B cell (primary cell): Measurements from ENCODE around the gene TBXAS1. TPM values are rescaled to one million over a fixed set of nuclear protein-coding genes. Genes with fewer than 3 reads are reported as not detected.

Experiments
- ATAC-seq: fragments of 200-7000 bp; cut with Tn5 transposase; one replicate; pipeline ENCODE4 v1.10.0; 2021; ENCODE audit warnings: low read depth, mild to moderate bottlenecking, moderate number of reproducible peaks, moderate library complexity
- CTCF ChIA-PET: fragments of 350-600 bp; sonication (Branson Sonifier 250); formaldehyde crosslinking; loops from one replicate; lab custom pipeline; 2021; ENCODE audit warnings: antibody characterized with exemption, inconsistent platforms; lab: Charles Lee
- POLR2A ChIA-PET: fragments of 350-600 bp; sonication (Branson Sonifier 250); formaldehyde crosslinking; loops from one replicate; lab custom pipeline; 2021; ENCODE audit warnings: antibody characterized with exemption; lab: Charles Lee
- DNase-seq: peaks from one replicate; pipeline ENCODE4 v3.0.0; 2013
- H2AFZ ChIP-seq: 2 replicates; pipeline ENCODE4 v1.6.1; 2012; ENCODE audit warnings: mild to moderate bottlenecking, low read depth, low read length; ENCODE audit not compliant: insufficient read depth, poor library complexity, severe bottlenecking
- H3K27ac ChIP-seq, 2 donors: 1 replicate in 1 of 2; 2 replicates in 1 of 2; pipeline ENCODE4 v1.5.1; 2012 to 2013; ENCODE audit warnings: low read length in 2 of 2, mild to moderate bottlenecking in 2 of 2, moderate library complexity in 1 of 2
- H3K27me3 ChIP-seq, 4 experiments: fragments of 200-600 bp in 1 of 4; sonication (generic) in 1 of 4; replicated peaks in 1 of 4; 1 replicate in 2 of 4; 2 replicates in 2 of 4; pipeline versions ENCODE4 v1.6.1 to v1.7.0; 2013 to 2016; ENCODE audit warnings: low read length in 3 of 4, mild to moderate bottlenecking in 2 of 4, mixed read lengths in 1 of 4, moderate library complexity in 1 of 4; ENCODE audit not compliant: insufficient read depth in 4 of 4, control insufficient read depth in 3 of 4; ENCODE audit errors: control extremely low read depth in 1 of 4
- H3K36me3 ChIP-seq, 2 experiments: replicated peaks in 1 of 2; 1 replicate in 1 of 2; 2 replicates in 1 of 2; pipeline versions ENCODE4 v1.6.1 to v1.7.1; 2013; ENCODE audit warnings: low read length in 1 of 2; ENCODE audit not compliant: insufficient read depth in 2 of 2, control insufficient read depth in 1 of 2; ENCODE audit errors: control extremely low read depth in 1 of 2, extremely low read depth in 1 of 2
- H3K4me1 ChIP-seq, 2 donors: fragments of 200-600 bp in 1 of 2; sonication (generic) in 1 of 2; 1 replicate in 1 of 2; 2 replicates in 1 of 2; pipeline versions ENCODE4 v1.5.1 to v1.6.1; 2013 to 2017; ENCODE audit warnings: low read length in 2 of 2; ENCODE audit not compliant: control insufficient read depth in 2 of 2, insufficient read depth in 2 of 2
- H3K4me2 ChIP-seq: replicated peaks from 2 replicates; pipeline ENCODE3; 2012; ENCODE audit warnings: mild to moderate bottlenecking, low read depth, low read length; ENCODE audit not compliant: poor library complexity, severe bottlenecking
- H3K4me3 ChIP-seq, 5 experiments: fragments of 200-600 bp in 1 of 5; sonication (generic) in 1 of 5; 1 replicate in 3 of 5; 2 replicates in 2 of 5; pipeline versions ENCODE4 v1.5.1 to v1.7.0; 2011 to 2016; ENCODE audit warnings: low read length in 4 of 5, mild to moderate bottlenecking in 4 of 5, low read depth in 2 of 5, control low read depth in 1 of 5, moderate library complexity in 1 of 5; ENCODE audit not compliant: insufficient read depth in 1 of 5; ENCODE audit errors: control extremely low read depth in 1 of 5, extremely low read depth in 1 of 5
- H3K79me2 ChIP-seq: fragments of 200-600 bp; sonication (generic); one replicate; pipeline ENCODE4 v1.6.0; 2016; ENCODE audit warnings: low read length; ENCODE audit not compliant: control insufficient read depth, insufficient read depth
- H3K9ac ChIP-seq: fragments of 200-600 bp; sonication (generic); 2 replicates; pipeline ENCODE4 v1.6.1; 2017; ENCODE audit warnings: mild to moderate bottlenecking, low read length, moderate library complexity
- H3K9me3 ChIP-seq, 3 donors: one replicate each; pipeline versions ENCODE4 v1.6.1 to v1.7.1; 2013; ENCODE audit warnings: low read length in 2 of 3; ENCODE audit not compliant: control insufficient read depth in 2 of 3, insufficient read depth in 1 of 3; ENCODE audit errors: control extremely low read depth in 1 of 3
- H4K20me1 ChIP-seq: 2 replicates; pipeline ENCODE4 v1.6.0; 2012; ENCODE audit warnings: mild to moderate bottlenecking, low read length; ENCODE audit not compliant: insufficient read depth, control insufficient read depth, poor library complexity, severe bottlenecking
- H3K27ac Mint-ChIP-seq: one replicate; pipeline ENCODE4 v1.8.0; 2021; ENCODE audit warnings: mixed read lengths
- H3K27me3 Mint-ChIP-seq: one replicate; pipeline ENCODE4 v1.8.0; 2021; ENCODE audit warnings: mixed read lengths
- H3K4me1 Mint-ChIP-seq: one replicate; pipeline ENCODE4 v1.8.0; 2021; ENCODE audit warnings: mixed read lengths
- H3K4me3 Mint-ChIP-seq: one replicate; pipeline ENCODE4 v1.8.0; 2021; ENCODE audit warnings: mixed read lengths
- H3K9me3 Mint-ChIP-seq: one replicate; pipeline ENCODE4 v1.8.0; 2022; ENCODE audit warnings: mixed read lengths; ENCODE audit not compliant: insufficient read depth
- CTCF ChIP-seq: fragments of 200-600 bp; IDR thresholded peaks from one replicate; pipeline ENCODE4 v1.8.0; 2022; ENCODE audit warnings: antibody characterized with exemption, mild to moderate bottlenecking
- EZH2 ChIP-seq: IDR thresholded peaks from 2 replicates; pipeline ENCODE4 v1.6.1; 2012; ENCODE audit warnings: borderline replicate concordance, low read depth, mild to moderate bottlenecking, moderate library complexity, low read length; ENCODE audit not compliant: insufficient read depth, poor library complexity, severe bottlenecking
- WGBS: methylation state at CpG from one replicate; pipeline ENCODE4 v1.1.5; 2013; ENCODE audit warnings: missing lambda C conversion rate; ENCODE audit not compliant: insufficient coverage; 5-methylcytosine and 5-hydroxymethylcytosine counted together
- intact Hi-C: fragments of 100-400 bp; cut with micrococcal nuclease; formaldehyde crosslinking; loops from one replicate; pipeline ENCODE4 v1.10.0; 2022
- polyA plus RNA-seq: library from polyadenylated mRNA; depleted of rRNA; stranded (reverse); fragments of >200 nt; gene quantifications from 2 replicates; pipeline ENCODE4 v1.2.3, GENCODE V29; 2012
- total RNA-seq, 2 donors: library from RNA; stranded (reverse); fragments of 120-200 nt in 1 of 2; gene quantifications; 1 replicate in 1 of 2; 2 replicates in 1 of 2; pipeline versions ENCODE4 v1.2.3 to v1.2.4, GENCODE V29; 2013 to 2022

Gene TBXAS1
- total and polyA plus RNA-seq, 2 donors (not counting 1 experiment from before 2014, with no cell fraction given): 8.1 to 21.0 TPM

GRCh38 chr7:139915864-139916716 is 87.0 kb downstream of the TBXAS1 start:
- peaks cover 22% of the 10 kb centered on the region in 2 donors for H3K4me1 ChIP-seq
- Mint-ChIP-seq H3K4me3 (peak overlapping the region; percentile 77), H3K27me3 (no peaks in the 10 kb centered on the region), H3K4me1 (peaks cover 25% of the 10 kb centered on the region), H3K27ac (peak overlapping the region; percentile 79), H3K9me3 (no peaks in the 10 kb centered on the region)
- H3K4me3 ChIP-seq: peak overlapping the region in 2 of 5 experiments; percentile 13 to 46
- peak overlapping the region; percentile 38 to 70 for H3K27ac ChIP-seq
- peak overlapping the region; percentile 33 for H3K9ac ChIP-seq
- H3K79me2 ChIP-seq: no peaks in the 10 kb centered on the region
- ChIA-PET POLR2A (interaction anchor here (0.6 to 2.2 kb wide), 3 partner anchors 11 to 138 kb away, joined by 3 to 6 read pairs (median 4); partner anchors contain the start of gene HIPK2), CTCF (interaction anchor here (1.0 to 1.5 kb wide), 8 partner anchors 9 to 139 kb away, joined by 3 to 4 read pairs (median 3); no protein-coding TSS in a partner anchor)
- 62% methylated on average over 10 of the region's 10 CpGs for WGBS
- ATAC-seq: peak; percentile 84
- H2AFZ ChIP-seq: peak overlapping the region; percentile 78
- intact Hi-C loops: loop anchor here (2.0 kb wide), 1 partner anchor 139 kb away; the partner anchor contains the start of gene HIPK2
- H3K36me3 ChIP-seq: peaks cover 0 to 2% of the 10 kb centered on the region in 2 experiments
- no peaks in the 10 kb centered on the region for H3K9me3 ChIP-seq
- TF ChIP-seq EZH2 (no peak), CTCF (no peak)
- peak overlapping the region; percentile 59 for H3K4me2 ChIP-seq
- no peaks in the 10 kb centered on the region for H3K27me3 ChIP-seq
- no peaks in the 10 kb centered on the region for H4K20me1 ChIP-seq
- peak; percentile 36 for DNase-seq
